Esophagus muscularis mucosa (tissue), 4 donors: ENCODE results near the gene PSMB8. TPM values are rescaled to one million over a fixed set of nuclear protein-coding genes. Genes with fewer than 3 reads are reported as not detected.

ENCODE experiments used
- DNase-seq: peaks from one replicate; pipeline ENCODE4 v3.0.0-alpha.2; 2017; ENCODE audit errors: extremely low spot score
- H3K27ac ChIP-seq, 4 donors: fragments of 200-600 bp; sonication (generic); replicated peaks in 1 of 4; 1 replicate in 3 of 4; 2 replicates in 1 of 4; pipeline ENCODE4 v1.5.1; 2016 to 2019; ENCODE audit warnings: mild to moderate bottlenecking in 1 of 4
- H3K27me3 ChIP-seq, 4 donors: fragments of 200-600 bp; sonication (generic); one replicate each; pipeline versions ENCODE4 v1.5.1 to v1.6.0; 2016 to 2019
- H3K36me3 ChIP-seq, 4 donors: fragments of 200-600 bp; sonication (generic); one replicate each; pipeline ENCODE4 v1.5.1; 2016 to 2019
- H3K4me1 ChIP-seq, 4 donors: fragments of 200-600 bp; sonication (generic); one replicate each; pipeline ENCODE4 v1.5.1; 2016 to 2019
- H3K4me3 ChIP-seq, 4 donors: fragments of 200-600 bp; sonication (generic); 1 replicate in 2 of 4; 2 replicates in 2 of 4; pipeline ENCODE4 v1.5.1; 2016 to 2019; ENCODE audit warnings: mild to moderate bottlenecking in 4 of 4, moderate library complexity in 1 of 4
- H3K9me3 ChIP-seq, 4 donors: fragments of 200-600 bp; sonication (generic); 1 replicate in 3 of 4; 2 replicates in 1 of 4; pipeline ENCODE4 v1.5.1; 2016 to 2019
- CTCF ChIP-seq, 3 experiments: fragments of 200-600 bp in 2 of 3; fragments of 450-650 bp in 1 of 3; sonication (generic) in 2 of 3; IDR thresholded peaks; one replicate each; pipeline ENCODE4 v1.5.1; 2017 to 2019; ENCODE audit warnings: antibody characterized with exemption in 3 of 3, mild to moderate bottlenecking in 2 of 3, moderate library complexity in 1 of 3
- EP300 ChIP-seq: sonication (generic); formaldehyde crosslinking; IDR thresholded peaks from one replicate; pipeline ENCODE4 v1.6.1; 2017; ENCODE audit warnings: antibody characterized with exemption
- POLR2A ChIP-seq: fragments of 450-650 bp; IDR thresholded peaks from one replicate; pipeline ENCODE4 v1.6.1; 2017; ENCODE audit warnings: antibody characterized with exemption, moderate library complexity, mild to moderate bottlenecking, low read depth
- POLR2AphosphoS5 ChIP-seq, 2 donors: sonication (generic); formaldehyde crosslinking; IDR thresholded peaks; one replicate each; pipeline ENCODE4 v1.6.1; 2017; ENCODE audit warnings: antibody characterized with exemption in 2 of 2
- WGBS: methylation state at CpG from one replicate; pipeline ENCODE4 v1.1.5; 2018; 5-methylcytosine and 5-hydroxymethylcytosine counted together
- intact Hi-C: fragments of 100-400 bp; cut with DNase I; formaldehyde crosslinking; loops from one replicate; pipeline ENCODE4 v1.15.1; 2023
- total RNA-seq, 4 donors: library from RNA; depleted of rRNA; stranded (reverse); fragments of >200 nt; gene quantifications; one replicate each; pipeline versions ENCODE4 v1.1.0 to v1.2.1, GENCODE V29; 2016

PSMB8 gene
- total RNA-seq, 4 donors from 2014 or later: 25.7 to 38.4 (median 32.4) TPM

- DNase-seq: peak; percentile 99
- TF ChIP-seq POLR2AphosphoS5 (IDR thresholded peaks at IDR 0.05): peak; percentile 96
- TF ChIP-seq EP300: peak; percentile 91
- TF ChIP-seq CTCF (IDR thresholded peaks at IDR 0.05): peak; percentile 78 to 95 (median 80)
- TF ChIP-seq POLR2A: peak; percentile 95
- Histone ChIP-seq H3K4me3 (peak within 1 kb of the TSS; percentile 79 to 96 (median 90)), H3K4me1 (peaks cover 13 to 38% (median 33%) of the 10 kb centered on the region in 4 donors), H3K9me3 (no peaks in the 10 kb centered on the region), H3K36me3 (peaks cover 6 to 47% (median 39%) of the 10 kb centered on the region in 4 donors), H3K27me3 (no peaks in the 10 kb centered on the region), H3K27ac (peak within 1 kb of the TSS; percentile 96 to 100 (median 98))
- intact Hi-C loops: no loop called here
- WGBS: 0% methylated on average over 31 of the region's 68 CpGs
Observed at GRCh38 chr6:32853541-32854375, 9.9 kb upstream of the PSMB8 start, which contains the start of the genes PSMB9 and TAP1. PSMB9 (plus strand) TSS chr6:32854192; CDS start chr6:32854230, 38 bp downstream. TAP1 (minus strand) TSS chr6:32853704; CDS start chr6:32853636, 68 bp downstream.

- peaks cover 13 to 43% (median 33%) of the 10 kb centered on the region in 4 donors for H3K4me1 ChIP-seq
- intact Hi-C loops: no loop called here
- H3K9me3 ChIP-seq: no peaks in the 10 kb centered on the region
- no peaks in the 10 kb centered on the region for H3K27me3 ChIP-seq
- peak overlapping the region; percentile 79 to 96 (median 90) for H3K4me3 ChIP-seq
- peaks cover 7 to 48% (median 40%) of the 10 kb centered on the region in 4 donors for H3K36me3 ChIP-seq
- DNase-seq: peak; percentile 92
- peak overlapping the region; percentile 96 to 100 (median 98) for H3K27ac ChIP-seq
- 0% methylated on average over 13 of the region's 41 CpGs for WGBS
- no peak for TF ChIP-seq EP300
- no peak for TF ChIP-seq POLR2AphosphoS5 (IDR thresholded peaks at IDR 0.05)
- TF ChIP-seq POLR2A: no peak
- TF ChIP-seq CTCF (IDR thresholded peaks at IDR 0.05): no peak
Observed at GRCh38 chr6:32852844-32853540, 9.1 kb upstream of the PSMB8 start.

- Histone ChIP-seq H3K27ac (peak overlapping the region; percentile 96 to 100 (median 98)), H3K4me1 (peaks cover 13 to 50% (median 33%) of the 10 kb centered on the region in 4 donors), H3K36me3 (peaks cover 14 to 48% (median 43%) of the 10 kb centered on the region in 4 donors), H3K4me3 (peak overlapping the region; percentile 79 to 96 (median 90)), H3K27me3 (no peaks in the 10 kb centered on the region), H3K9me3 (no peaks in the 10 kb centered on the region)
- DNase-seq: peak; percentile 92
- TF ChIP-seq EP300 (no peak), CTCF (IDR thresholded peaks at IDR 0.05) (no peak), POLR2A (no peak), POLR2AphosphoS5 (IDR thresholded peaks at IDR 0.05) (no peak)
- WGBS: 45% methylated on average over 23 of the region's 23 CpGs
- intact Hi-C loops: no loop called here
Observed at GRCh38 chr6:32852018-32852843, 8.4 kb upstream of the PSMB8 start.

- TF ChIP-seq EP300: no peak
- TF ChIP-seq POLR2A: no peak
- TF ChIP-seq CTCF (IDR thresholded peaks at IDR 0.05): no peak
- TF ChIP-seq POLR2AphosphoS5 (IDR thresholded peaks at IDR 0.05): no peak
- 87% methylated on average over 4 of the region's 4 CpGs for WGBS
- Histone ChIP-seq H3K36me3 (peaks cover 24 to 59% (median 53%) of the 10 kb centered on the region in 4 donors), H3K4me1 (peaks cover 13 to 52% (median 37%) of the 10 kb centered on the region in 4 donors), H3K27me3 (no peaks in the 10 kb centered on the region), H3K27ac (peak overlapping the region in 3 of 4 donors; percentile 98 to 100 (median 98)), H3K4me3 (no peak overlapping the region), H3K9me3 (no peaks in the 10 kb centered on the region)
- DNase-seq: no peak
- intact Hi-C loops: no loop called here
Observed at GRCh38 chr6:32851025-32851424, 7.2 kb upstream of the PSMB8 start.
